ENCODE results near the gene NMBR. TPM values are rescaled to one million over a fixed set of nuclear protein-coding genes. Genes with fewer than 3 reads are reported as not detected.
"Not testable (repeated sequence)": the region's sequence is repeated elsewhere in the genome, so short reads cannot be mapped to it uniquely, and the experiment has no call there.

The NMBR gene
- total and polyA plus RNA-seq, 2 donors from 2014 or later: not detected

GRCh38 chr6:142035890-142036289 is 111.0 kb downstream of the NMBR start:
- Histone ChIP-seq H3K9me3 (ENCODE audit: control insufficient read depth in 2 of 3, insufficient read depth in 1 of 3, low read length in 3 of 3) (no peaks in the 10 kb centered on the region), H3K27me3 (ENCODE audit: control insufficient read depth, insufficient read depth, low read length) (no peaks in the 10 kb centered on the region), H3K9ac (ENCODE audit: low read length in 3 of 3) (no peak overlapping the region), H3K4me1 (ENCODE audit: control insufficient read depth in 2 of 3, insufficient read depth in 2 of 3, low read depth in 1 of 3, low read length in 3 of 3) (no peaks in the 10 kb centered on the region), H3K4me3 (ENCODE audit: low read length in 3 of 3) (no peak overlapping the region), H3K27ac (ENCODE audit: low read depth in 2 of 2, low read length in 2 of 2) (no peak overlapping the region), H3K36me3 (ENCODE audit: control insufficient read depth in 2 of 3, insufficient read depth in 3 of 3, low read length in 3 of 3) (no peaks in the 10 kb centered on the region)
- intact Hi-C loops (cut with DNase I): no loop called here
- TF ChIP-seq, protein P1, sequence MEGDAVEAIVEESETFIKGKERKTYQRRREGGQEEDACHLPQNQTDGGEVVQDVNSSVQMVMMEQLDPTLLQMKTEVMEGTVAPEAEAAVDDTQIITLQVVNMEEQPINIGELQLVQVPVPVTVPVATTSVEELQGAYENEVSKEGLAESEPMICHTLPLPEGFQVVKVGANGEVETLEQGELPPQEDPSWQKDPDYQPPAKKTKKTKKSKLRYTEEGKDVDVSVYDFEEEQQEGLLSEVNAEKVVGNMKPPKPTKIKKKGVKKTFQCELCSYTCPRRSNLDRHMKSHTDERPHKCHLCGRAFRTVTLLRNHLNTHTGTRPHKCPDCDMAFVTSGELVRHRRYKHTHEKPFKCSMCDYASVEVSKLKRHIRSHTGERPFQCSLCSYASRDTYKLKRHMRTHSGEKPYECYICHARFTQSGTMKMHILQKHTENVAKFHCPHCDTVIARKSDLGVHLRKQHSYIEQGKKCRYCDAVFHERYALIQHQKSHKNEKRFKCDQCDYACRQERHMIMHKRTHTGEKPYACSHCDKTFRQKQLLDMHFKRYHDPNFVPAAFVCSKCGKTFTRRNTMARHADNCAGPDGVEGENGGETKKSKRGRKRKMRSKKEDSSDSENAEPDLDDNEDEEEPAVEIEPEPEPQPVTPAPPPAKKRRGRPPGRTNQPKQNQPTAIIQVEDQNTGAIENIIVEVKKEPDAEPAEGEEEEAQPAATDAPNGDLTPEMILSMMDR (IDR thresholded peaks at IDR 0.05; ENCODE audit: borderline replicate concordance, extremely low read depth, insufficient read depth): no peak
- FAIRE-seq: no peak
- DNase-seq: no peak

GRCh38 chr6:142031035-142031434 is 115.9 kb downstream of the NMBR start:
- no peaks in the 10 kb centered on the region for H3K9me3 ChIP-seq (ENCODE audit: control insufficient read depth in 2 of 3, insufficient read depth in 1 of 3, low read length in 3 of 3)
- H3K27ac ChIP-seq (ENCODE audit: low read depth in 2 of 2, low read length in 2 of 2): no peak overlapping the region
- intact Hi-C loops (cut with DNase I): no loop called here
- H3K36me3 ChIP-seq (ENCODE audit: control insufficient read depth in 2 of 3, insufficient read depth in 3 of 3, low read length in 3 of 3): no peaks in the 10 kb centered on the region
- no peaks in the 10 kb centered on the region for H3K27me3 ChIP-seq (ENCODE audit: control insufficient read depth, insufficient read depth, low read length)
- H3K4me3 ChIP-seq (ENCODE audit: low read length in 3 of 3): no peak overlapping the region
- DNase-seq (no peak), FAIRE-seq (no peak)
- no peaks in the 10 kb centered on the region for H3K4me1 ChIP-seq (ENCODE audit: control insufficient read depth in 2 of 3, insufficient read depth in 2 of 3, low read depth in 1 of 3, low read length in 3 of 3)
- TF ChIP-seq, protein P1 (IDR thresholded peaks at IDR 0.05; ENCODE audit: borderline replicate concordance, extremely low read depth, insufficient read depth): no peak
- no peak overlapping the region for H3K9ac ChIP-seq (ENCODE audit: low read length in 3 of 3)

GRCh38 chr6:142030115-142030619 is 116.8 kb downstream of the NMBR start:
- H3K9me3 ChIP-seq (ENCODE audit: control insufficient read depth in 2 of 3, insufficient read depth in 1 of 3, low read length in 3 of 3): no peaks in the 10 kb centered on the region
- DNase-seq: no peak
- H3K4me3 ChIP-seq (ENCODE audit: low read length in 3 of 3): no peak overlapping the region
- no peak overlapping the region for H3K27ac ChIP-seq (ENCODE audit: low read depth in 2 of 2, low read length in 2 of 2)
- intact Hi-C loops (cut with DNase I): no loop called here
- H3K4me1 ChIP-seq (ENCODE audit: control insufficient read depth in 2 of 3, insufficient read depth in 2 of 3, low read depth in 1 of 3, low read length in 3 of 3): no peaks in the 10 kb centered on the region
- no peaks in the 10 kb centered on the region for H3K27me3 ChIP-seq (ENCODE audit: control insufficient read depth, insufficient read depth, low read length)
- no peak overlapping the region for H3K9ac ChIP-seq (ENCODE audit: low read length in 3 of 3)
- TF ChIP-seq, protein P1 (IDR thresholded peaks at IDR 0.05; ENCODE audit: borderline replicate concordance, extremely low read depth, insufficient read depth): no peak
- FAIRE-seq: no peak
- no peaks in the 10 kb centered on the region for H3K36me3 ChIP-seq (ENCODE audit: control insufficient read depth in 2 of 3, insufficient read depth in 3 of 3, low read length in 3 of 3)

DNA sequence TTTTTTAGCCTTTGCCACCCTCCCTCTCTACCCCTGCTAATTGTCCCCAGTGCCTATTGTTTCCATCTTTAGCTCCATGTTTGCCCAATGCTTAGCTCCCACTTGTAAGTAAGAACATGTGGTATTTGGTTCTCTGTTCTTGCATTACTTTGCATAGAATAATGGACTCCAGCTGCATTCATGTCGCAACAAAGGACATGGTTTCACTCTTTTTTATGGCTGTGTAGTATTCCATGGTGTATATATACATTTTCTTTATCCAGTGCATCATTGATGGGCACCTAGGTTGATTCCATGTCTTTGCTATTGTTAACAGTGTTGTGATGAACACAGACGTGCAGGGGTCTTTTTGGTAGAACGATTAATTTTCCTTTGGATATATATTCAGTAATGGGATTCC is 118.4 kb downstream of the NMBR start:
- H3K4me1 ChIP-seq (ENCODE audit: control insufficient read depth in 2 of 3, insufficient read depth in 2 of 3, low read depth in 1 of 3, low read length in 3 of 3): no peaks in the 10 kb centered on the region
- intact Hi-C loops (cut with DNase I): no loop called here
- no peak overlapping the region for H3K4me3 ChIP-seq (ENCODE audit: low read length in 3 of 3)
- TF ChIP-seq, protein P1 (IDR thresholded peaks at IDR 0.05; ENCODE audit: borderline replicate concordance, extremely low read depth, insufficient read depth): no peak
- DNase-seq: no peak
- no peaks in the 10 kb centered on the region for H3K27me3 ChIP-seq (ENCODE audit: control insufficient read depth, insufficient read depth, low read length)
- no peaks in the 10 kb centered on the region for H3K9me3 ChIP-seq (ENCODE audit: control insufficient read depth in 2 of 3, insufficient read depth in 1 of 3, low read length in 3 of 3)
- FAIRE-seq: no peak
- H3K36me3 ChIP-seq (ENCODE audit: control insufficient read depth in 2 of 3, insufficient read depth in 3 of 3, low read length in 3 of 3): no peaks in the 10 kb centered on the region
- H3K27ac ChIP-seq (ENCODE audit: low read depth in 2 of 2, low read length in 2 of 2): no peak overlapping the region
- H3K9ac ChIP-seq (ENCODE audit: low read length in 3 of 3): no peak overlapping the region

- H3K27me3 ChIP-seq (ENCODE audit: control insufficient read depth, insufficient read depth, low read length); FAIRE-seq; H3K4me3 ChIP-seq (ENCODE audit: low read length in 3 of 3); H3K36me3 ChIP-seq (ENCODE audit: control insufficient read depth in 2 of 3, insufficient read depth in 3 of 3, low read length in 3 of 3); intact Hi-C loops (cut with DNase I); H3K4me1 ChIP-seq (ENCODE audit: control insufficient read depth in 2 of 3, insufficient read depth in 2 of 3, low read depth in 1 of 3, low read length in 3 of 3); DNase-seq; H3K9ac ChIP-seq (ENCODE audit: low read length in 3 of 3); H3K9me3 ChIP-seq (ENCODE audit: control insufficient read depth in 2 of 3, insufficient read depth in 1 of 3, low read length in 3 of 3); H3K27ac ChIP-seq (ENCODE audit: low read depth in 2 of 2, low read length in 2 of 2): not testable (repeated sequence)
Observed at GRCh38 chr6:142027804-142028203, 119.1 kb downstream of the NMBR start.
